DND-41 (cell line): Measurements from ENCODE around the gene LTB.

Source experiments
- ATAC-seq: fragments of 200-7000 bp; cut with Tn5 transposase; 3 replicates; pipeline ENCODE4 v1.9.1; 2021; ENCODE audit warnings: low read depth; ENCODE audit not compliant: insufficient read depth
- DNase-seq: peaks from one replicate; pipeline ENCODE4 v3.0.0-alpha.2; 2020
- H2AFZ ChIP-seq: 2 replicates; pipeline ENCODE4 v1.6.0; 2012; ENCODE audit warnings: low read depth, low read length
- H3K27ac ChIP-seq: 2 replicates; pipeline ENCODE4 v1.5.1; 2012; ENCODE audit warnings: low read length, inconsistent platforms
- H3K27me3 ChIP-seq: fragments of 200-600 bp; sonication (generic); 2 replicates; pipeline ENCODE4 v1.6.0; 2012; ENCODE audit warnings: low read length, mild to moderate bottlenecking, inconsistent platforms; ENCODE audit not compliant: insufficient read depth, poor library complexity
- H3K36me3 ChIP-seq: 2 replicates; pipeline ENCODE4 v1.5.1; 2012; ENCODE audit warnings: low read length, inconsistent platforms; ENCODE audit not compliant: insufficient read depth
- H3K4me1 ChIP-seq: 2 replicates; pipeline ENCODE4 v1.5.1; 2012; ENCODE audit warnings: mild to moderate bottlenecking, low read length; ENCODE audit not compliant: insufficient read depth
- H3K4me2 ChIP-seq: 2 replicates; pipeline ENCODE4 v1.6.0; 2012; ENCODE audit warnings: mild to moderate bottlenecking, moderate library complexity, low read length, inconsistent platforms; ENCODE audit not compliant: insufficient read depth
- H3K4me3 ChIP-seq, 2 experiments: fragments of 200-600 bp in 1 of 2; shearing (Covaris generic) in 1 of 2; 2 replicates each; pipeline ENCODE4 v1.5.1; 2012 to 2016; ENCODE audit warnings: inconsistent platforms in 2 of 2, low read length in 2 of 2, mild to moderate bottlenecking in 2 of 2, low read depth in 1 of 2, moderate library complexity in 1 of 2
- H3K79me2 ChIP-seq: 2 replicates; pipeline ENCODE4 v1.6.0; 2012; ENCODE audit warnings: low read length, inconsistent platforms; ENCODE audit not compliant: insufficient read depth
- H3K9ac ChIP-seq: 2 replicates; pipeline ENCODE4 v1.6.0; 2012; ENCODE audit warnings: low read depth, mild to moderate bottlenecking, inconsistent platforms, low read length, moderate library complexity
- H3K9me3 ChIP-seq: 2 replicates; pipeline ENCODE4 v1.5.1; 2012; ENCODE audit warnings: low read length, moderate library complexity, mild to moderate bottlenecking, inconsistent platforms; ENCODE audit not compliant: insufficient read depth, severe bottlenecking
- H4K20me1 ChIP-seq: 2 replicates; pipeline ENCODE4 v1.6.0; 2012; ENCODE audit warnings: low read length; ENCODE audit not compliant: insufficient read depth
- CTCF ChIP-seq: IDR thresholded peaks from 2 replicates; pipeline ENCODE4 v1.5.1; 2012; ENCODE audit warnings: borderline replicate concordance, low read length, moderate library complexity, mild to moderate bottlenecking; ENCODE audit not compliant: poor library complexity, severe bottlenecking; ENCODE audit errors: extremely low read depth
- EZH2 ChIP-seq: IDR thresholded peaks from 3 replicates; pipeline ENCODE4 v1.6.1; 2012; ENCODE audit warnings: borderline replicate concordance, low read depth, mild to moderate bottlenecking, moderate library complexity, low read length, inconsistent platforms; ENCODE audit not compliant: severe bottlenecking

The LTB gene

GRCh38 chr6:31531162-31531561 is 51.1 kb downstream of the LTB start:
- Histone ChIP-seq H3K36me3 (peaks cover 67% of the 10 kb centered on the region), H3K4me3 (no peak overlapping the region), H3K9ac (no peak overlapping the region), H3K79me2 (peaks cover 29% of the 10 kb centered on the region), H3K27ac (no peak overlapping the region), H2AFZ (no peak overlapping the region), H3K27me3 (no peaks in the 10 kb centered on the region), H3K9me3 (no peaks in the 10 kb centered on the region), H3K4me1 (0 out of 2 replicates have a peak, but pooled peaks cover 3% of the 10 kb centered on the region), H3K4me2 (no peak overlapping the region), H4K20me1 (peaks cover 70% of the 10 kb centered on the region)
- ATAC-seq: no peak
- TF ChIP-seq EZH2 (no peak), CTCF (no peak)
- DNase-seq: no peak

GRCh38 chr6:31530659-31531058 is 51.6 kb downstream of the LTB start:
- Histone ChIP-seq H3K9ac (no peak overlapping the region), H2AFZ (no peak overlapping the region), H4K20me1 (peaks cover 65% of the 10 kb centered on the region), H3K4me2 (no peak overlapping the region), H3K4me3 (no peak overlapping the region), H3K27me3 (no peaks in the 10 kb centered on the region), H3K36me3 (peaks cover 62% of the 10 kb centered on the region), H3K27ac (no peak overlapping the region), H3K79me2 (peaks cover 24% of the 10 kb centered on the region), H3K4me1 (0 out of 2 replicates have a peak, but pooled peaks cover 3% of the 10 kb centered on the region), H3K9me3 (no peaks in the 10 kb centered on the region)
- ATAC-seq (no peak), DNase-seq (no peak)
- no peak for TF ChIP-seq CTCF
- no peak for TF ChIP-seq EZH2
